ENCODE results near the gene MGAT4C. TPM values are rescaled to one million over a fixed set of nuclear protein-coding genes. Genes with fewer than 3 reads are reported as not detected.
"Not testable (repeated sequence)": the region's sequence is repeated elsewhere in the genome, so short reads cannot be mapped to it uniquely, and the experiment has no call there.

MGAT4C gene
- total RNA-seq, 5 donors from 2014 or later (not counting 1 experiment from before 2014, with no cell fraction given) = not detected

- H3K4me1 ChIP-seq (ENCODE audit: control insufficient read depth in 1 of 2, extremely low read depth in 1 of 2, insufficient read depth in 2 of 2, low read length in 2 of 2) = no peaks in the 10 kb centered on the region
- WGBS (ENCODE audit: insufficient coverage) = 55% methylated on average over 2 of the region's 2 CpGs
- no peak for ATAC-seq (replicated peaks in 1 of 4)
- H3K9me3 ChIP-seq = no peaks in the 10 kb centered on the region
- H3K4me1 Mint-ChIP-seq = no peaks in the 10 kb centered on the region
- CTCF ChIA-PET = no interaction called here
- H3K27me3 Mint-ChIP-seq = no peaks in the 10 kb centered on the region
- peaks cover 0 to 10% (median 9%) of the 10 kb centered on the region in 3 donors for H3K9me3 Mint-ChIP-seq
- no peaks in the 10 kb centered on the region for H3K36me3 ChIP-seq (ENCODE audit: control insufficient read depth in 2 of 2, extremely low read depth in 1 of 2, insufficient read depth in 1 of 2, low read length in 1 of 2)
- POLR2A ChIA-PET = no interaction called here
- no peaks in the 10 kb centered on the region for H3K36me3 Mint-ChIP-seq
- no peak overlapping the region for H3K4me3 ChIP-seq (ENCODE audit: control insufficient read depth in 1 of 2, extremely low read depth in 1 of 2, low read length in 1 of 2)
- H3K4me3 Mint-ChIP-seq = no peak overlapping the region
- DNase-seq = no peak
- no peaks in the 10 kb centered on the region for H3K27me3 ChIP-seq (replicated peaks in 1 of 2; ENCODE audit: control insufficient read depth in 2 of 2, extremely low read depth in 1 of 2, insufficient read depth in 2 of 2, low read length in 1 of 2)
- H3K27ac Mint-ChIP-seq = no peak overlapping the region
- H3K27ac ChIP-seq (ENCODE audit: low read length) = no peak overlapping the region
Observed at GRCh38 chr12:86137936-86138335, 118.3 kb downstream of the MGAT4C start.

- Histone ChIP-seq H3K36me3 (ENCODE audit: control insufficient read depth in 2 of 2, extremely low read depth in 1 of 2, insufficient read depth in 1 of 2, low read length in 1 of 2) (no peaks in the 10 kb centered on the region), H3K4me1 (ENCODE audit: control insufficient read depth in 1 of 2, extremely low read depth in 1 of 2, insufficient read depth in 2 of 2, low read length in 2 of 2) (no peaks in the 10 kb centered on the region), H3K27me3 (replicated peaks in 1 of 2; ENCODE audit: control insufficient read depth in 2 of 2, extremely low read depth in 1 of 2, insufficient read depth in 2 of 2, low read length in 1 of 2) (no peaks in the 10 kb centered on the region), H3K27ac (ENCODE audit: low read length) (no peak overlapping the region), H3K9me3 (no peaks in the 10 kb centered on the region), H3K4me3 (ENCODE audit: control insufficient read depth in 1 of 2, extremely low read depth in 1 of 2, low read length in 1 of 2) (no peak overlapping the region)
- no CpG with 5 or more reads among the region's 3 CpGs for WGBS (ENCODE audit: insufficient coverage)
- ChIA-PET POLR2A (interaction anchor here in 1 of 2 donors (0.6 kb wide), 1 partner anchor 15 kb away, joined by 16 read pairs; no protein-coding TSS in a partner anchor), CTCF (no interaction called here)
- DNase-seq (no peak), ATAC-seq (replicated peaks in 1 of 4) (no peak)
- Mint-ChIP-seq H3K27ac (no peak overlapping the region), H3K4me1 (no peaks in the 10 kb centered on the region), H3K4me3 (no peak overlapping the region), H3K36me3 (no peaks in the 10 kb centered on the region), H3K9me3 (peaks cover 0 to 11% (median 10%) of the 10 kb centered on the region in 3 donors), H3K27me3 (no peaks in the 10 kb centered on the region)
Observed at GRCh38 chr12:86134561-86134960, 121.6 kb downstream of the MGAT4C start.

DNA sequence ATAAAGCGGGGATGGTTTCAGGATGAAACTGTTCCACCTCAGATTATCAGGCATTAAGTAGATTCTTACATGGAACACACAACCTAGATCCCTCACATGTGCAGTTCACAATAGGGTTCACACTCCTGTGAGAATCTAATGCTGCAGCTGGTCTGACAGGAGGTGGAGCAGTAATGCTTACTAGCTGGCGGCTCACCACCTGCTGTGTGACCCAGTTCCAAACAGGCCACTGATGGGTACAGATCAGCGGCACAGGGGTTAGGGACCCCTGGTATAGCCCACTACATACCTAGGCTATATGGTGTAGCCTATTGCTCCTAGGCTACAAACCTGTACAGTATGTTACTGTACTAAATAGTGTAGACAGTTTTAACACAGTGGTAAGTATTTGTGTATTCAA lies 129.3 kb downstream of the MGAT4C start:
- H3K27me3 Mint-ChIP-seq; H3K27ac ChIP-seq (ENCODE audit: low read length); H3K36me3 ChIP-seq (ENCODE audit: control insufficient read depth in 2 of 2, extremely low read depth in 1 of 2, insufficient read depth in 1 of 2, low read length in 1 of 2); H3K36me3 Mint-ChIP-seq; H3K4me1 Mint-ChIP-seq; H3K9me3 ChIP-seq; H3K4me3 Mint-ChIP-seq; CTCF ChIA-PET; POLR2A ChIA-PET; H3K4me3 ChIP-seq (ENCODE audit: control insufficient read depth in 1 of 2, extremely low read depth in 1 of 2, low read length in 1 of 2); H3K27me3 ChIP-seq (replicated peaks in 1 of 2; ENCODE audit: control insufficient read depth in 2 of 2, extremely low read depth in 1 of 2, insufficient read depth in 2 of 2, low read length in 1 of 2); ATAC-seq (replicated peaks in 1 of 4); H3K9me3 Mint-ChIP-seq; H3K4me1 ChIP-seq (ENCODE audit: control insufficient read depth in 1 of 2, extremely low read depth in 1 of 2, insufficient read depth in 2 of 2, low read length in 2 of 2); DNase-seq; H3K27ac Mint-ChIP-seq: not testable (repeated sequence)
- WGBS (ENCODE audit: insufficient coverage) = 71% methylated on average over 1 of the region's 3 CpGs

GRCh38 chr12:86122846-86123468 lies 133.2 kb downstream of the MGAT4C start:
- H3K36me3 Mint-ChIP-seq = no peaks in the 10 kb centered on the region
- H3K27me3 ChIP-seq (replicated peaks in 1 of 2; ENCODE audit: control insufficient read depth in 2 of 2, extremely low read depth in 1 of 2, insufficient read depth in 2 of 2, low read length in 1 of 2) = no peaks in the 10 kb centered on the region
- H3K4me1 ChIP-seq (ENCODE audit: control insufficient read depth in 1 of 2, extremely low read depth in 1 of 2, insufficient read depth in 2 of 2, low read length in 2 of 2) = no peaks in the 10 kb centered on the region
- no peak overlapping the region for H3K4me3 ChIP-seq (ENCODE audit: control insufficient read depth in 1 of 2, extremely low read depth in 1 of 2, low read length in 1 of 2)
- ChIA-PET POLR2A (no interaction called here), CTCF (no interaction called here)
- no peaks in the 10 kb centered on the region for H3K9me3 ChIP-seq
- H3K27ac ChIP-seq (ENCODE audit: low read length) = no peak overlapping the region
- WGBS (ENCODE audit: insufficient coverage) = no CpG with 5 or more reads among the region's 3 CpGs
- ATAC-seq (replicated peaks in 1 of 4) (no peak), DNase-seq (no peak)
- no peaks in the 10 kb centered on the region for H3K4me1 Mint-ChIP-seq
- H3K27me3 Mint-ChIP-seq = no peaks in the 10 kb centered on the region
- H3K9me3 Mint-ChIP-seq = no peaks in the 10 kb centered on the region
- no peaks in the 10 kb centered on the region for H3K36me3 ChIP-seq (ENCODE audit: control insufficient read depth in 2 of 2, extremely low read depth in 1 of 2, insufficient read depth in 1 of 2, low read length in 1 of 2)
- no peak overlapping the region for H3K27ac Mint-ChIP-seq
- no peak overlapping the region for H3K4me3 Mint-ChIP-seq

DNA sequence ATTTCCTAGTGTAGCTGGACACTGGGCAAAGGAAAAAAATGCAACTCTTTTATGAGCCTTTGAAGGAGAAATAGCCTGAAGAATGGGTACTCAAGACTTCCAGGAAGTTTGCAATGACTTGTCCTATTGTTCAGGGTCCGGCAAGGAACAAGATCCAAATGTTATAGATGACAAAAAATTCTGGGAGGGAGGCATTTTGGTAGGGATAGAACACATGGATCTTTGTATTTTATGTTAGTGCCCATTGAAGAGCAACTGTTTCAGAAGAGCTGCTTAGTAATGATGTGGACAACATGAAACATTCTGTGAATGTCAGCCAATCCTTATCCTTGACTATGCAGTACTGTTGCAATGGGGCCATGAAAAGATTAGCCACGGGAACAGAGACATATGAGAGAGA lies 138.0 kb downstream of the MGAT4C start:
- no peaks in the 10 kb centered on the region for H3K4me1 Mint-ChIP-seq
- ATAC-seq (replicated peaks in 1 of 4) (no peak), DNase-seq (no peak)
- H3K9me3 Mint-ChIP-seq = peaks cover 2 to 12% (median 11%) of the 10 kb centered on the region in 3 donors
- H3K4me1 ChIP-seq (ENCODE audit: control insufficient read depth in 1 of 2, extremely low read depth in 1 of 2, insufficient read depth in 2 of 2, low read length in 2 of 2) = no peaks in the 10 kb centered on the region
- H3K9me3 ChIP-seq = no peaks in the 10 kb centered on the region
- H3K36me3 Mint-ChIP-seq = no peaks in the 10 kb centered on the region
- ChIA-PET POLR2A (no interaction called here), CTCF (no interaction called here)
- no peaks in the 10 kb centered on the region for H3K27me3 ChIP-seq (replicated peaks in 1 of 2; ENCODE audit: control insufficient read depth in 2 of 2, extremely low read depth in 1 of 2, insufficient read depth in 2 of 2, low read length in 1 of 2)
- no peaks in the 10 kb centered on the region for H3K36me3 ChIP-seq (ENCODE audit: control insufficient read depth in 2 of 2, extremely low read depth in 1 of 2, insufficient read depth in 1 of 2, low read length in 1 of 2)
- H3K4me3 Mint-ChIP-seq = no peak overlapping the region
- H3K27ac Mint-ChIP-seq = no peak overlapping the region
- no peak overlapping the region for H3K27ac ChIP-seq (ENCODE audit: low read length)
- no peak overlapping the region for H3K4me3 ChIP-seq (ENCODE audit: control insufficient read depth in 1 of 2, extremely low read depth in 1 of 2, low read length in 1 of 2)
- no peaks in the 10 kb centered on the region for H3K27me3 Mint-ChIP-seq
- WGBS (ENCODE audit: insufficient coverage) = 70% methylated on average over 1 of the region's 2 CpGs

DNA sequence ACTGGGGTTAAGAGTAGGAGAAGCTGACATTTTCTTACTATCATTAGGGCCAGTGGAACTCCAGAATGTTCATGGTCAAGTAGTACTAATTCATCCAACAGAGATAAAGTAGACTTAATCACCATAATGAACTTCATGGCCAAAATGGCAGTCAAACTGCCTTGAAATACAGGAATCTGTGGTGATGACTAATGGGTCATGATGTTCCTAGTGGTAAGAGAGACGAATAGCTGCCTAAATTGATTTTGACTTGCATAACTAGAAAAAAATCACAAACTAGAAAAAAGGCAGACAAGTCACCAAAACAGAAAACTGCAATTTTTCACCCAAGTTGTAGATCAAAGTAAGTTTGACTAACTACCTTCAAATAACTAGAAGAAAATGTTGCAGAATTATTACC lies 138.5 kb downstream of the MGAT4C start:
- WGBS (ENCODE audit: insufficient coverage) = no CpG with 5 or more reads among the region's 1 CpG
- Mint-ChIP-seq H3K27me3 (no peaks in the 10 kb centered on the region), H3K4me3 (no peak overlapping the region), H3K4me1 (no peaks in the 10 kb centered on the region), H3K27ac (no peak overlapping the region), H3K36me3 (no peaks in the 10 kb centered on the region), H3K9me3 (peaks cover 2 to 12% (median 11%) of the 10 kb centered on the region in 3 donors)
- Histone ChIP-seq H3K4me3 (ENCODE audit: control insufficient read depth in 1 of 2, extremely low read depth in 1 of 2, low read length in 1 of 2) (no peak overlapping the region), H3K36me3 (ENCODE audit: control insufficient read depth in 2 of 2, extremely low read depth in 1 of 2, insufficient read depth in 1 of 2, low read length in 1 of 2) (no peaks in the 10 kb centered on the region), H3K4me1 (ENCODE audit: control insufficient read depth in 1 of 2, extremely low read depth in 1 of 2, insufficient read depth in 2 of 2, low read length in 2 of 2) (no peaks in the 10 kb centered on the region), H3K27me3 (replicated peaks in 1 of 2; ENCODE audit: control insufficient read depth in 2 of 2, extremely low read depth in 1 of 2, insufficient read depth in 2 of 2, low read length in 1 of 2) (no peaks in the 10 kb centered on the region), H3K9me3 (no peaks in the 10 kb centered on the region), H3K27ac (ENCODE audit: low read length) (no peak overlapping the region)
- ATAC-seq (replicated peaks in 1 of 4) = no peak
- ChIA-PET CTCF (no interaction called here), POLR2A (no interaction called here)
- no peak for DNase-seq

DNA sequence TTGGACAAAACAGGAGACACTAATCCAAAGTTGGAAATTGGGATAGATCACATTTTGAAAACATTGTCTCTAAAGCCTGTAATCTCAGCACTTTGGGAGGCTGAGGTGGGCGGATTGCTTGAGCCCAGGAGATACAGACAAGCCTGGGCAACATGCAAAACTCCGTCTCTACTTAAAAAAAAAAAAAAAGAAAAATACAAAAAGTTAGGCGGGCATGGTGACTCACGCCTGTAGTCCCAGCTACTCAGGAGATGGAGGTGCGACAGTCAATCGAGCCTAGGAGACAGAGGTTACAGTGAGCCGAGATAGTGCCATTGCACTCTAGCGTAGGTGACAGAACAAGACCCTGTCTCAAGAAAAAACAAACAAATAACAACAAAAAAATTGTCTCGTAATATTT lies 152.1 kb downstream of the MGAT4C start:
- Mint-ChIP-seq H3K27me3 (no peaks in the 10 kb centered on the region), H3K4me3 (no peak overlapping the region), H3K36me3 (no peaks in the 10 kb centered on the region), H3K4me1 (no peaks in the 10 kb centered on the region), H3K27ac (no peak overlapping the region), H3K9me3 (peaks cover 3 to 9% (median 5%) of the 10 kb centered on the region in 3 donors)
- ChIA-PET CTCF (no interaction called here), POLR2A (no interaction called here)
- Histone ChIP-seq H3K4me1 (ENCODE audit: control insufficient read depth in 1 of 2, extremely low read depth in 1 of 2, insufficient read depth in 2 of 2, low read length in 2 of 2) (no peaks in the 10 kb centered on the region), H3K4me3 (ENCODE audit: control insufficient read depth in 1 of 2, extremely low read depth in 1 of 2, low read length in 1 of 2) (no peak overlapping the region), H3K27ac (ENCODE audit: low read length) (no peak overlapping the region), H3K27me3 (replicated peaks in 1 of 2; ENCODE audit: control insufficient read depth in 2 of 2, extremely low read depth in 1 of 2, insufficient read depth in 2 of 2, low read length in 1 of 2) (no peaks in the 10 kb centered on the region), H3K36me3 (ENCODE audit: control insufficient read depth in 2 of 2, extremely low read depth in 1 of 2, insufficient read depth in 1 of 2, low read length in 1 of 2) (no peaks in the 10 kb centered on the region), H3K9me3 (no peaks in the 10 kb centered on the region)
- 89% methylated on average over 4 of the region's 9 CpGs for WGBS (ENCODE audit: insufficient coverage)
- ATAC-seq (replicated peaks in 1 of 4) (no peak), DNase-seq (no peak)

All from T-cell (primary cell).